Activated T-cell treated with anti-CD3 and anti-CD28 coated beads for 4 hours (primary cell): ENCODE measurements around the gene LGR6.
"Not testable (repeated sequence)": the region's sequence is repeated elsewhere in the genome, so short reads cannot be mapped to it uniquely, and the experiment has no call there.

Source experiments
- DNase-seq: peaks from one replicate; pipeline ENCODE4 v3.0.0-alpha.2; 2020

LGR6 gene

DNA sequence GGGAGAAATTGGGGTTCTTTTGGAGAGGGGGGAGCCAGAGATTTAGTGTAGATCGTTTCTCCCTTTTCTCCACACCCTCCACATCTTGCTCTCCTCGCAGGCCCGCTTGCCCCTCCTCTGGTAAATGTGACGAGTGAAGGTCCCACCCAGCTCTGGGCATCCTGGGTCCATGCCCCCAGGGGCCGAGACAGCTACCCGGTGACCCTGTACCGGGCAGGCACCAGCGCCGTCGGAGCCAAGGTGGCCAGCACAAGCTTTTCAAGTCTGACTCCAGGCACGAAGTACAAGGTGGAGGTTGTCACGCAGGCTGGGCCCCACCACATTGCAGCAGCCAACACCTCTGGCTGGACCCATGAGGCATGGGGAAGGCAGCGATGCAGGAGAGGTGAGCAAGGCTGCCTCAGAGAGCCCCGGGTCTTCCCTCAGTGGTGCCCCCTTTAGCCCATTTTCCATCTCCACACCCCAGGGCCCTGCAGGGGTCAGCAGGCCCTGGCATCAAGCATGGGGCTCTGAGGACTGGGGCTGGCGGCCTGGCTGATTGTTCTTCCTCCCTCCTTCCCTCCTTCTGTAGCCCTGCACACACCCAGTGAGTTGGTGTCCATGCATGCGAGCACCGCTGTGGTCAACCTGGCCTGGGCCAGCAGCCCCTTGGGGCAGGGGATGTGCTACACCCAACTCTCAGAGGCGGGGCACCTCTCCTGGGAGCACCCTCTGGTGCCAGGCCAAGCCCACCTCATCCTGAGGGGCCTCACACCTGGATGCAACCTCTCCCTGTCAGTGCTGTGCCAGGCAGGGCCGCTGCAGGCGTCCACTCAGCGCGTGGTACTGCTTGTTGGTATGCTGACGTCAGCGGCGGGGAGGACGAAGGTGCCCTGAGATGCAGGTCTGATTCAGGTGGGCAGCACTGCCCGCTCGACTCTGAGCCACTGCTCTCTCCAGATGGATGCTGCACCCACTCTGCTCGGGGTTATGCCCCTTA is 16.4 kb upstream of the LGR6 start:
- DNase-seq: no peak

- DNase-seq: no peak
These were observed 13.5 kb upstream of the LGR6 start for GRCh38 chr1:202179828-202180750.

GRCh38 chr1:202180751-202181139 is 12.9 kb upstream of the LGR6 start:
- not testable (repeated sequence) for DNase-seq

- DNase-seq: no peak
These were observed 12.0 kb upstream of the LGR6 start for GRCh38 chr1:202181586-202181985.

DNA sequence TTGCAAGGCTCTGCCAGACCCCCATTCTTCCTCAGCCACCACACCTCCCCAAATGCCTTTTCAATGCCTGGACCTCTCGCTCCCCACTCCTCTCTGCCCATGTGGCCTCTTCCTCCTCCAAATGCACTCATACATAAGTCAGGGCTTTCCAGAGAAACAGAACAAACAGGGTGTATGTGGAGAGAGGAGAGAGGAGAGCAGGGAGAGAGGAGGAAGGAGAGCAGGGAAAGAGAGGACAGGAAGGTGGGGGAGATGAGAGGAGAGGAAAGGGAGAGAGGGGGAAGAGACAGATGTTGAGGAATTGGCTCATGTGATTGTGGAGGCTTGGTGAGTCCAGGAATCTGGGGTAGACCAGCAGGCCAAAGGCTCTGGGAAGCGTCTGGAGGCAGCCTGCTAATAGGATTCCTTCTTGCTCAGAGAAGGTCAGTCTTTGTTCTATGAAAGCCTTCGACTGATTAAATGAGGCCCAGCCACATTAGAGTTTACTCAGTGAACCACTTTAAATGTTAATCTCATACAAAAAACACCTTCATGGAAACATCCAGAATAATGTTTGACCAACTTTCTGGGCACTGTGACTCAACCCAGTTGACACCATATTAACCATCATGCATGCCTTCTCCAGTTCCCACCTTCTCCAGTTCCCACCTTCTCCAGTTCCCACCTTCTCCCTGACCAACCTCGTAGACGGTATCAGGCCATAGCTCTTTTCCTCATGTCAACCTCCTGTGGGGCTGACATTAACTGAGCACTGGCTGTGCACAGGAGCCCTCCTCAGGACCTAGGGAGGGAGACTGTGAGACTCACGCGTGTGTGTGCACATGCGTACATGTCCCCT is 11.3 kb upstream of the LGR6 start:
- no peak for DNase-seq

DNA sequence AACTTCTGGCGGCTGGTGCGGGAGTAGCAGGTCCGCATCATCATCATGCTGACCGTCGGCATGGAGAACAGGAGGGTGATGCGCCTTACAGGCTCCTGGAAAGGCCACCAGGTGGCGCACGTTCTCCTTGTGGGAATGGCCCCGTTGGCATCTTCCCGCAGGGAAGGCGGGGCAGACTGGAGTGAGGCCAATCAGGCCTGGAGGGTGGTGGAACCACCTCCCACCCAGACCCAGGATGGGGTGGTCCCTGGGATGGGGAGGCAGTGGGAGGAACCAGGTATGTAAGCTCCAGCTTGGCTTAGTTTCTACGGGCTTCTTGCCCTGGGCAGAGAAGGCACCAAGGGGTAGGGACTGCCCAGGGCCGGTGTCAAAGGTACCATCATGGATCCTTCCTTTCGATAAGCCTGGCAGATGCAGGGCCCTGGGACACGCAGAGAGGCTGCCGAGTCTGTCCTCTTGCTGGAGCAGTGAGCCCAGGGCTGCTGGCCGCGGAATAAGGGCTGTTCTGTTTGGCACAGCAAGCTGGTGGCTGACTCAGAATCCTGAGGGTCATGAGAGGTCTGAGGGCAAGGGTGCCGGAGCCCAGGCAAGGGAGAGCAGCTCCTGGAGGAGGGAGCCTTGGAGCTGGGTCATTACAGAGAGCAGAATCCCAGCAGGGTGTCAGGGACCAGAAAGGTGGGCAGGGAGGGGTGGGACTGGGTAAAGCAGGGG is 8.7 kb upstream of the LGR6 start:
- DNase-seq: peak; percentile 52

DNA sequence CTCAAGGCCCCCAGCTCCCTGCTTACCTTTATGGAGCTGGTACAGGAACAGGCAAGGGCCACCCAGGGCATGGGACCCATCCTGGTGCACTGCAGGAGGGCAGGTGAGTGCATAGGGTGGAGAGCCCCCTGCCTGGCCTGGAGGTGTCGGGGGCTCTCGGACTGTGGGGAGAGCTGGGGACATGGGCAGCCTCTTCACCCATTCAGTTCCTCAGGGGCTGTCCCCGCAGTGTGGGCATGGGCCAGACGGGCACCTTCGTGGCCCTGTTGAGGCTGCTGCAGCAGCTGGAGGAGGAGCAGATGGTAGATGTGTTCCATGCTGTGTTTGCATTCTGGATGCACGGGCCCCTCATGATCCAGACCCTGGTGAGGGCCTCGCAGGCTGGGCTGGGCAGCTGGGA is 7.3 kb upstream of the LGR6 start:
- DNase-seq: no peak

DNA sequence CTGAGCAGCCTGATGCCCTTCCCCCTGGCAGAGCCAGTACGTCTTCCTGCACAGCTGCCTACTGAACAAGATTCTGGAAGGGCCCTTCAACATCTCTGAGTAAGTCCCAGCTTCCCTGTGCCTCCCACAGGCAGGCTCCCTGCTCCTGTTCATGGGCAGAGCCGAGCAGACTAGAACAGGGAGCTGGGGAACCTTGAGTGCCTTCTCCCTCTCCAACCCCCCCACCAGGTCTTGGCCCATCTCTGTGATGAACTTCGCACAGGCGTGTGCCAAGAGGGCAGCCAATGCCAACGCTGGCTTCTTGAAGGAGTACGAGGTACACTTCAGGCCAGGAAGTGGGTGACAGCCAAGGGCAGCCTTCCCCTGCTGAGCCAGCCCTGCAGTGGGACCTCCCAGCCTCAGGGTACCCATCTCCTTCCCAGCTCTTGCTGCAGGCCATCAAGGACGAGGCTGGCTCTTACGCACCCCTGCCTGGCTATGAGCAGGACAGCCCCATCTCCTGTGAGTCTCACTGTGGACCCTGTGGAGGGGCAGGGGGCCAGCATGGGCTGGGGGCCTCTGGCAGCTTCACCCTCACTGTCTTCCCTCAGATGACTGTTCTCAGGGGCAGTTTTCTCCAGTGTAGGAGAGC is 6.4 kb upstream of the LGR6 start:
- DNase-seq: no peak

DNA sequence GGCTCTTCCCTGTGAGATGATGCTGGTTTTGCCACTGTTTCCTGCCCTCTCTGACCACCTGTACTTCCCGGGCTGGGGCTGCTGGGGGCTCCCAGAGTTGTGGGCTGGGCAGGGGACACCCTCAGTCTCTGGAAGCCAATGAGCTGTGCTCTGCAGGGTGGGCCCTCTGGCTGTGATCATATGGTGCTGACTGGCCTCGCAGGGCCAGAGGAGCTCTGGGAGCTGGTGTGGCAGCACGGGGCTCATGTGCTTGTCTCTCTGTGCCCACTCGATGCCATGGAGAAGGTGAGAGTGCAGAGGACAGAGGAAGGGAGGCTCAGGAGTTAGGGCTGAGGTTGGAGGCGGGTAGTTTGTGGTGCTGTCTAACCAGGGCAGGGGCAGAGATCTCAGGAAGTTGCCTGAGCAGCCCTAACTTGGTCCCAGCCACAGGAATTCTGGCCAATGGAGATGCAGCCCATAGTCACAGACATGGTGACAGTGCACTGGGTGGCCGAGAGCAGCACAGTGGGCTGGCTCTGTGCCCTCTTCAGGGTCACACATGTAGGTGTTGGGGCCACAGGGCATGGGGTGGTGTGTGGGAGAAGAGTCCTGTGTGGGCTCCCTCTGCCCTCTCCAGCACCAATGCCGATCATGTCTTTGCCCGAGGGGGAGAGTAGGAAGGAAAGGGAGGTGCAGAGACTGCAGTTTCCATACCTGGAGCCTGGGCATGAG is 5.7 kb upstream of the LGR6 start:
- DNase-seq: no peak

DNA sequence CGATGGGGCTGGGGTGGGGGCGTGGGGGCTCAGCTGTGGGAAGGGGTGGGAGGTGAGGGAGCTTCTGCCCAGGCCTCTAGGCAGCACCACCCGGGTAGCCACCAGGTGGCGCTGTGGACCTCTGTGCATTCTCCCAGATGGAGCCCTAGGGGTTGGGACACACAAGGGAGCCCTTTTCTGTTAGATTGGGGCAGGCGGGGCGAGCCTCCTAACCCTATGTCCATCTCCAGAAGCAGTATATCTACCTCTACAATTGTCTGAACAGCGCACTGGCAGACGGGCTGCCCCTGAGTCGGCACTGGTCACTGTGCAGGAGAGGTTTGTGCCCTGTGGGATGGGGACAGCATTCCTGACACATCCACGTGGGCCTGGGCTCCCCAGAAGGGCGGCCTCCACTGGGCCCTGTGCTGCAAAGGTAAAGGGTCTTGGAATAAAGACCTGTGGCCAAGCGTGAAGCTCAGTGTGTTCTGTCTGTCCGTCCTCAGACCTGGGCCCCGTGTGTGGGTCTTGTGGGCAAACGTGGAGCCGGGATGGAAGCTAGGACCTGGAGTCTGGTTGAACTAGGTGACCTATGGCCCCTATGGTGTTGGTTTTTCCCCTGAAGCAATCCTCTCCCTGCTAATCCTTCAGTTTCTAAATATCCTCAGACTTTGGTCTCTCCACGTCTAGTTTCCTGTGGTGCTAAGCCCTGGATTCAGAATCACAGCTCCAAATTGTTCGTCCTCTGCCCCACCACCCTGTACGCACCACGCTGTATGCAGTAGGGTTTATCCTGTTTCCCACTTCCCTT is 4.4 kb upstream of the LGR6 start:
- peak; percentile 73 for DNase-seq

DNA sequence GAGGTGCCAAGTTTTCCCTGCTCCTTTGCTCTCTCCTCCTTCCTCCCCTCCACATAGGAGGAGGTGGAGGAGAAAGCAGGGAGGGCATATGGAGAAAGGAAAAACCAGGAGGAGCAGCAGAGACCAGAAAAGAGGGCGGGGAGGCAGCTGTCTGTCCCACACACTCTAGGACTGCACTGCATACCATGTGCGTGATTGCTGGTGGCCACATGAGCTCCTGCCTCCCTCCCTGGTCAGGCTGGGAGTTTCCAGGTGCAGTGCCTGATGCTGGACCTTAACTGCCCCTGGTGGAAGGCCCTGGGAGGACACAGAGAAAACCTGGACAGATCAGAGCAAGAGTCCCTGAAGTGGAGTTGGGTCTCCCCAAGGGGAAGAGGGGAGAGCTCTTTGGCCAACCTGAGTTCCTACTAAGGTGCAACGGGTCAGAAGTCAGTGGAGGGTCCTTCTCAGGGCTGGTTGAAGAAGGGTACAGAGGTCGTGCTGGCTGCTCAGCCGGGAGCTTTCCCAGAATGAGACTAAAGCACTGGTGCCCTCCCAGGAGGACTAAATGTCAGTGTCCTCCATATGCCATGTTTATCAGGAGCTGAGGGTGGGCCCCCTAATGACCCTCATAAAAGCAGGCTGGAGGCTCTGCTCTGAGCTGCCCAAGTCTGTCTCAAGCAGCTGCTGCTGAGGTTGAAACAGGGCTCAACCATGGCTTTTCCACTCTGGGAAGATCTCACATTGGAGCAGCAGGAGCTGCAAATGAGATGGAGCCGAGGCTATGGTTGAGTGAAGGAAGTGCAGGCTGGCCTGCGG is 3.5 kb upstream of the LGR6 start:
- DNase-seq: no peak

GRCh38 chr1:202191391-202191790 is 2.2 kb upstream of the LGR6 start:
- not testable (repeated sequence) for DNase-seq

DNA sequence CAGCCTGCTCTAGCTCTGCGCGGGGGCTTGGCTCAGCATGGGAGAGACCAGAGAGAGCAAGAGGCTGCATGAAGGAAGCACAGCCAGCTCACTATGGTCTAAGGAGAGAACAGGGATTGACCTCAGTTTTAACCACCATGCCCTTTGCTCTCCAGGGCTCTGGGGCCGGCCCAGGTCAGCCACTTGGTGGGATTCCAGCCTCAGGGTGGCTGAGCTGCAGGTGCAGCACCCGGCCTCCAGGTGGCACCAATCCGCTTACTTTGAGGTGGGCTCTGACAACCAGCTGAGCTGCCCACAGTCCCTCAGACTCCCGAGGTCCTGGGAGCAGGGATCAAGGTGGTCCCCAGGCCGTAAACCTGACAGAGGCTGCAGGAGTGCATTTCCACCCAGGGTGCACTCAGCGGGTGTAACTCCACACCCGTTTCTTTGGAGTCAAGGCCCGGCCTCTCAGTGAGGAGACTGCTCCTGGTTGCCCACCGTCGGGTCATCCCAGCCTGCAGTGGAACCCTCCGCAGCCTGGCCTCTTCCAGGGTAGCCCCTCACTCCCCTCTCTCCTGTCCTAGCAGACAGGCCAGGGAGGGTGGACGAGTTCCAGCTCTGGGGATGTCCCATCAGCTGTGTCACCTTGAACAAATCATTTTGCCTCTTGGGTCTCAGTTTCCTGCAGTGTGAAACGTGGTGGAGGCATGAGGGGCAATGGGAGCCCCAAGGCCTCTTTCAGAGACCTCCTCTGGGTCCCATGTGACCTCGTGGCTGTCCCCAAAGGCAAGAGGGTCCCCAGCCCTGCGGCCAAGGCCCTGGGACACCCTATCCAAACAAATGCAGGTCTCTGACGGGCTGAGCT is 607 bp upstream of the LGR6 start:
- peak; percentile 40 for DNase-seq

DNA sequence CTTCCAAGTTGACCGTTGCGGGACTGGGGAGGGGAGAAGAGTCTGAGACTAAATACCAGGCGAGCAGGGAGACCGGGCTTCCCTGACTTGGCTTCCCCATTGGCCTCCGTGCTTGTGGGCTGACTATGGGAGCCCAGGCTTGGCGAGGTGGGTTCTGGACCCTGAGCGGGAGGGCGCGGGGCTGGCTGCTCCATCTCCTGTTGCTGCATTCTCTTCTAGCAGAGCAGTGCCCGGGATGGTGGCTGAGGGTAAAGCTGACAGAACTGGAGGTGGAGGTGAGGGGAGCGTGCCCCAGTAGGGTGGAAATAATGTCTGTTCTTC is 689 bp downstream of the LGR6 start:
- no peak for DNase-seq

DNA sequence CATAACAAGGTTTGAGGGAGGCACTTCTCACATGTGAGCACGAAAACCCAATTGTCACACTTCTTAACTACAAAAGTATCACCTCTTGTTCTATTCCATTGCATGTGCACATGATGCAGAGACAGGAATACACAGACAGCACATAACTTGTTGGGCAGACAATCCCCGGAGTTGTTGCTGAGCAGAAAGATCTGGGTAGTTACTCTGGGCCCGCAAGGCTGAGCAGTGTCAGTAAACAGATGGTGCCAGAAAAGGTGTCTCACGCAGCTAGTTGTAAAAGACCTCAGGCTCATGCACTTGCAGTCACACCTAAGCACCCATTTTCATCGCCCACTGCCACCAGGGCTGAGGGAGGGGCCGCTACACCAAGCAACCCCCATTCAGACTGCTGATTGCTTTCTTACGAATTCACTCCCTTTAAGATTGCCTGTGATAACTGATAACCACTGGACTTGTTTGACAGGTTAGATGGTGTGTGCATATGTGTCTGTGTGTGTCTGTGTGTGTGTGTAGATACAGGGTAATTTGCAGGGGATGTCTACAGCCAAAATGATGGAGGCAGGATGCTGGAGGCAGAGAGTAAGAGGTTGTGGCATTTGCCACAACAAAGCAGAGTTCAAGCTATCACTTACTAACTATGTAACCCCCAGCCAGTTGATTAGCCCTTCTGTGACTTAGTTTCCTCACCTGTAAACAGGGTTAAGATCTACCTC is 4.2 kb downstream of the LGR6 start:
- DNase-seq: no peak

- DNase-seq: no peak
These were observed 4.7 kb downstream of the LGR6 start for GRCh38 chr1:202198366-202198724.

GRCh38 chr1:202199040-202199889 is 5.7 kb downstream of the LGR6 start:
- no peak for DNase-seq
